ENCODE measurements around the gene EPHB3. TPM values are rescaled to one million over a fixed set of nuclear protein-coding genes. Genes with fewer than 3 reads are reported as not detected.
A peak's percentile ranks its signal among the peaks of the same experiment; 100 is the strongest.

The EPHB3 gene
- total and polyA plus RNA-seq, 4 donors = 3.1 to 20.5 (median 7.7) TPM

- no peak for TF ChIP-seq CTCF (IDR thresholded peaks at IDR 0.05; ENCODE audit: control extremely low read depth, extremely low read depth)
- Histone ChIP-seq H3K4me3 (no peak overlapping the region), H3K9me3 (ENCODE audit: control insufficient read depth in 4 of 4, insufficient read depth in 3 of 4, low read length in 3 of 4) (no peaks in the 10 kb centered on the region), H3K36me3 (ENCODE audit: control insufficient read depth in 4 of 4, insufficient read depth in 4 of 4, low read length in 4 of 4) (no peaks in the 10 kb centered on the region), H3K27ac (ENCODE audit: low read depth in 1 of 2, low read length in 1 of 2) (no peak overlapping the region), H3K4me1 (ENCODE audit: control insufficient read depth in 5 of 5, insufficient read depth in 5 of 5, low read length in 5 of 5) (peaks cover 0 to 55% (median 8%) of the 10 kb centered on the region in 5 donors), H3K27me3 (ENCODE audit: control insufficient read depth in 3 of 3, insufficient read depth in 3 of 3, low read length in 2 of 3) (no peaks in the 10 kb centered on the region), H3K9ac (ENCODE audit: insufficient read depth in 1 of 2, low read length in 2 of 2) (no peak overlapping the region)
- WGBS, 2 donors = 18 to 34% methylated on average over 6 of the region's 6 CpGs
- DNase-seq = peak; percentile 81 to 90 (median 82)
- no peak for ATAC-seq (ENCODE audit: insufficient read depth, low FRiP score)
Measured at GRCh38 chr3:184590795-184591194, 29.2 kb downstream of the EPHB3 start.

DNA sequence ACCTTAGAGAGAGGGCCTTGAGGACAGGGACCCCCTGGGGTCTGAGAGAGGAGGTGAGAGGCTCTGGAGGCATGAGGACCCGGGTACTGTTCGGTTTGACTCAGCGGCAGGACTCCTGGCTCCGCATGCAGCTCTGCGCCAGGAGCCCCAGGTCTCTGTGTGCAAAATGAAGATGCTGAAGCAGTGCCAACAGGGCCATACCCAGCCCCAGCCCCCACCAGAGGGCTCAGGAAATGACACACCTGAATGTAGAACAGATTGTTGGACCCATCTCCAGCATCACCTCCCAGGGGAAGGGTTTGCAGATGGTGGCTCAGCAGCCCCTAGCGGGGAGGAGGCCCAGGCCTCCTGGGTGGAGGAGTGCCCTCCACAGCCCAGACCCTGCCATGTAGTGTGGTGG is 30.2 kb downstream of the EPHB3 start:
- Histone ChIP-seq H3K27ac (ENCODE audit: low read depth in 1 of 2, low read length in 1 of 2) (no peak overlapping the region), H3K9me3 (ENCODE audit: control insufficient read depth in 4 of 4, insufficient read depth in 3 of 4, low read length in 3 of 4) (no peaks in the 10 kb centered on the region), H3K27me3 (ENCODE audit: control insufficient read depth in 3 of 3, insufficient read depth in 3 of 3, low read length in 2 of 3) (no peaks in the 10 kb centered on the region), H3K9ac (ENCODE audit: insufficient read depth in 1 of 2, low read length in 2 of 2) (no peak overlapping the region), H3K36me3 (ENCODE audit: control insufficient read depth in 4 of 4, insufficient read depth in 4 of 4, low read length in 4 of 4) (no peaks in the 10 kb centered on the region), H3K4me3 (no peak overlapping the region), H3K4me1 (ENCODE audit: control insufficient read depth in 5 of 5, insufficient read depth in 5 of 5, low read length in 5 of 5) (peaks cover 0 to 55% (median 8%) of the 10 kb centered on the region in 5 donors)
- ATAC-seq (ENCODE audit: insufficient read depth, low FRiP score) (no peak), DNase-seq (no peak)
- WGBS, 2 donors = 94 to 99% methylated on average over 6 of the region's 6 CpGs
- no peak for TF ChIP-seq CTCF (IDR thresholded peaks at IDR 0.05; ENCODE audit: control extremely low read depth, extremely low read depth)

- TF ChIP-seq CTCF (IDR thresholded peaks at IDR 0.05; ENCODE audit: control extremely low read depth, extremely low read depth) = no peak
- H3K4me3 ChIP-seq = no peak overlapping the region
- peaks cover 0 to 55% (median 8%) of the 10 kb centered on the region in 5 donors for H3K4me1 ChIP-seq (ENCODE audit: control insufficient read depth in 5 of 5, insufficient read depth in 5 of 5, low read length in 5 of 5)
- no peaks in the 10 kb centered on the region for H3K27me3 ChIP-seq (ENCODE audit: control insufficient read depth in 3 of 3, insufficient read depth in 3 of 3, low read length in 2 of 3)
- WGBS, 2 donors = 81 to 88% methylated on average over 17 of the region's 17 CpGs
- ATAC-seq (ENCODE audit: insufficient read depth, low FRiP score) (peak; percentile 7), DNase-seq (peak; percentile 85 to 92 (median 89))
- peak overlapping the region; percentile 4 to 9 for H3K9ac ChIP-seq (ENCODE audit: insufficient read depth in 1 of 2, low read length in 2 of 2)
- no peaks in the 10 kb centered on the region for H3K9me3 ChIP-seq (ENCODE audit: control insufficient read depth in 4 of 4, insufficient read depth in 3 of 4, low read length in 3 of 4)
- H3K27ac ChIP-seq (ENCODE audit: low read depth in 1 of 2, low read length in 1 of 2) = no peak overlapping the region
- no peaks in the 10 kb centered on the region for H3K36me3 ChIP-seq (ENCODE audit: control insufficient read depth in 4 of 4, insufficient read depth in 4 of 4, low read length in 4 of 4)
Measured at GRCh38 chr3:184592371-184593219, 31.0 kb downstream of the EPHB3 start.
